Measurements from ENCODE around the gene PLSCR4. TPM values are rescaled to one million over a fixed set of nuclear protein-coding genes. Genes with fewer than 3 reads are reported as not detected.
A peak's percentile ranks its signal among the peaks of the same experiment; 100 is the strongest.

Gene PLSCR4
- total RNA-seq, 3 donors from 2014 or later: 62.2 to 85.5 (median 70.5) TPM

- H3K36me3 ChIP-seq: no peaks in the 10 kb centered on the region
- H3K9me3 ChIP-seq: peaks cover 0 to 6% of the 10 kb centered on the region in 2 donors
- H3K27me3 ChIP-seq: no peaks in the 10 kb centered on the region
- peak overlapping the region in 1 of 2 donors; percentile 41 for H3K27ac ChIP-seq
- intact Hi-C loops (cut with DNase I; ENCODE audit: low total_unique reads): no loop called here
- no peaks in the 10 kb centered on the region for H3K4me1 ChIP-seq
- TF ChIP-seq CTCF (IDR thresholded peaks at IDR 0.05) (no peak), POLR2AphosphoS5 (IDR thresholded peaks at IDR 0.05) (no peak), POLR2A (IDR thresholded peaks at IDR 0.05) (no peak)
- no peak overlapping the region for H3K4me3 ChIP-seq
- DNase-seq (ENCODE audit: low spot score in 2 of 2): no peak
Observed at GRCh38 chr3:146223401-146224373, 27.2 kb downstream of the PLSCR4 start.

- Histone ChIP-seq H3K4me1 (no peaks in the 10 kb centered on the region), H3K9me3 (peaks cover 0 to 6% of the 10 kb centered on the region in 2 donors), H3K4me3 (no peak overlapping the region), H3K27ac (peak overlapping the region; percentile 13 to 78), H3K27me3 (no peaks in the 10 kb centered on the region), H3K36me3 (no peaks in the 10 kb centered on the region)
- DNase-seq (ENCODE audit: low spot score in 2 of 2): no peak
- intact Hi-C loops (cut with DNase I; ENCODE audit: low total_unique reads): no loop called here
- no peak for TF ChIP-seq POLR2A (IDR thresholded peaks at IDR 0.05)
- TF ChIP-seq CTCF (IDR thresholded peaks at IDR 0.05): no peak
- no peak for TF ChIP-seq POLR2AphosphoS5 (IDR thresholded peaks at IDR 0.05)
Observed at GRCh38 chr3:146222204-146223046, 28.5 kb downstream of the PLSCR4 start.

DNA sequence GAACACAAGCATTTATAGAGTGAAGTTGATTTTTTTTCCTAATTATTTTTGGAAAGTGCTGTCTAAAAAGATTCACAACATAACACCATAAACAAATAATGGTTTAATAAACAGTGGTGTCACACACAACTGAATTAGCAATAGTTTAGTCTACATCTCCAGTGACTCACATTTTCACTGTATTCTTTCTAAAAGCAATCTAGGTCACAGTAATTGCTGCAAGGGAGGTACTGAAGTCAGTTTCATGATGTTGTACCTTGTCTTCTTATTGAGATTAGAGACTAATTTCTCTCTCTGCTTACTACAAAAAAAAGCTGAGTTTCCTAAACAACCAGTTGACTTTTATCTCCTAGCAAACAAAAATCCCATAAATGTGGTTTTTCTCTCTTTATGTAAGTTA, 29.6 kb downstream of the PLSCR4 start:
- no peak overlapping the region for H3K4me3 ChIP-seq
- intact Hi-C loops (cut with DNase I; ENCODE audit: low total_unique reads): no loop called here

DNA sequence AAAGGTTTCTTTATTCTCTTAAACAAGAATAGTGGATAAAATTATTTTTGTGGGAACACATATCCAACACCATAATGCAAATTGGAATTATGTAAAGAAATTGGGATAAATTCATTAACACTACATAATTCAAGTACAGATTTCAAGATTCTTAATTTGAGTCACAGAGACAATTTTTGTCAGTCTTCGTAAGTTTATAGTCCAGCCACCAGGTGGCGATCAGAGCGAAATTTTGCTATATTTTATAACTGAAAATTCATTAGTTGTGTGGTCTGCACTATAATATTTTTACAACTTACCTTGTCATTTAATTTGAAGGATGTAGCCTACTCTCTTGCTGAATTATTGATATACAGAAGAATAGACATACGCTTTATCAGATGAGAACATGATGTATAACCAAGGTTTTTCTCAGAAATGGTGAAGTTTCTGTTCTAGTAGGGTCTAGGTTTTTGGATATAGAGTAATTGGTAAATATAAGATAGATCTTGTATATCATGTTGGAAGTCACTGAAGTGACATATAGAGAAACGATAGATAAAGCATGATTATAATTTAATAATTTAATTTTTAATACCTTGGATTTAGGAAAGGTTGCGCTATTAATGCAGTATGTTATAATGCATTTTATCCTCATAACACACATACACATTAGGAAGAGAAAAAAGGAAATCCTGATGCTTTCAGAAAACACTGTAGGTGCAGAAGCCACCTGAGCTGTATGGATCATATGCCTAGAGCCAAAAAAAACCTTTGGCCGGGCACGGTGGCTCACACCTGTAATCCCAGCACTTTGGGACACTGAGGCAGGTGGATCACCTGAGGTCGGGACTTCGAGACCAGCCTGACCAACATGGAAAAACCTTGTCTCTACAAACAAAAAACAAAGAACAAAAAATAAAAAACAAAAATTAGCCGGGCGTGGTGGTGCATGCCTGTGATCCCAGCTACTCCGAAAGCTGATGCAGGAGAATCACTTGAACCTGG, 31.7 kb downstream of the PLSCR4 start:
- DNase-seq (ENCODE audit: low spot score in 2 of 2): no peak
- Histone ChIP-seq H3K4me1 (no peaks in the 10 kb centered on the region), H3K36me3 (no peaks in the 10 kb centered on the region), H3K4me3 (no peak overlapping the region), H3K9me3 (no peaks in the 10 kb centered on the region), H3K27ac (no peak overlapping the region), H3K27me3 (no peaks in the 10 kb centered on the region)
- TF ChIP-seq CTCF (IDR thresholded peaks at IDR 0.05) (peak; percentile 53 to 68 (median 66)), POLR2A (IDR thresholded peaks at IDR 0.05) (no peak)
- intact Hi-C loops (cut with DNase I; ENCODE audit: low total_unique reads): no loop called here

More for the DNA sequence above, 29.6 kb downstream of the PLSCR4 start:
- no peaks in the 10 kb centered on the region for H3K36me3 ChIP-seq
- H3K4me1 ChIP-seq: no peaks in the 10 kb centered on the region
- no peaks in the 10 kb centered on the region for H3K27me3 ChIP-seq
- peak overlapping the region in 1 of 2 donors; percentile 29 for H3K27ac ChIP-seq
- no peak for TF ChIP-seq POLR2AphosphoS5 (IDR thresholded peaks at IDR 0.05)
- TF ChIP-seq POLR2A (IDR thresholded peaks at IDR 0.05): no peak
- no peak for TF ChIP-seq CTCF (IDR thresholded peaks at IDR 0.05)
- H3K9me3 ChIP-seq: peaks cover 0 to 6% of the 10 kb centered on the region in 2 donors
- DNase-seq (ENCODE audit: low spot score in 2 of 2): no peak
